ENCODE results near the gene GNG7.

DNA sequence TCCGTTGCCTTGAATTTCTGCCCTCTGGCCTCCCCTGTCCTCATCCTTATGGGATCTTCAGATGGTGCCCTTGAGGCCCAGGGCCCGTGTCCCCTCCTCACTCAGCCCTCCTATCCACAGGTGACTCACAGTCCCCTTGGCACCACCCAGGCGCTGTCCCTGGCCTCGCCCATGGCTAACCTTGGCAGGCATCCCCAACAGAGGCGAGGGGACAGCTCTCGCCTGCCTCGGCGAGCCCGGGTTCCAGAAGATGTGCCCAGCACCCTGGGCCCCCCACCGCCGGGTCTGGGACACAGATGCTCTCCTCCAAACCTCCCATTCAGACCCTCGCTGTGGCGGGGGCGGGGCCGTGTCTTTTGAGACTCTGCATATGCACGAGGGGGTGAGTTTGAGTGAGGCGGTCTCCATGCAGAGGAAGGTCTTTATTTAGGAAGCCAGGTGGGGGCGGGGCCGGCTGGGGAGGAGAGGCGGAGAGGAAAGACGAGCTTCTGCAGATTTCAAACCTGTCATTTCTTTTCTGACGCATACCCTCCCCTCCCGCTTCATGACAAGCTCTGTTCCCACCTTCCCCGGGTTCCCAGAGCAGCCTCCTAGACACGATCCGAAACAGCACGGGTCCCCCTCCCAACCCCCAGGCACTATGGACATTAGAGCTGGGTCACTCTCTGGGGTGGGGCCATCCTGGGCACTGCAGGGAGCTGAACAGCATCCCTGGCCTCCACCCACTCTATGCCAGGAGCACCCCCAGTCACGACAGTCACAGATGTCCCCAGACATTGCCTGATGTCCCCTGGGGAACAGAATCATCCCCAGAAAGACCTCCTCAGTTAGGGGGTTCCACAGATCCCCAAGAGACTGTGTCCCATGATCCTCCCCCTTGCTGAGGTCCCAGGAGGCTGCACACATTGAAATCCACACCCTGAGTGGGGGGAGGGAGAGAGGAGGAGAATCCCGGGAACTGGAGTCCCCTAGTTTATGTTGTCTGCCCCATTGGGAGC, 48.5 kb downstream of the GNG7 start:
- TF ChIP-seq EZH2 (IDR thresholded peaks at IDR 0.05; ENCODE audit: low read length, unreplicated experiment) (no peak), EZH2phosphoT487 (IDR thresholded peaks at IDR 0.05; ENCODE audit: borderline replicate concordance, low read length) (no peak)
- TF ChIP-seq, protein P1, sequence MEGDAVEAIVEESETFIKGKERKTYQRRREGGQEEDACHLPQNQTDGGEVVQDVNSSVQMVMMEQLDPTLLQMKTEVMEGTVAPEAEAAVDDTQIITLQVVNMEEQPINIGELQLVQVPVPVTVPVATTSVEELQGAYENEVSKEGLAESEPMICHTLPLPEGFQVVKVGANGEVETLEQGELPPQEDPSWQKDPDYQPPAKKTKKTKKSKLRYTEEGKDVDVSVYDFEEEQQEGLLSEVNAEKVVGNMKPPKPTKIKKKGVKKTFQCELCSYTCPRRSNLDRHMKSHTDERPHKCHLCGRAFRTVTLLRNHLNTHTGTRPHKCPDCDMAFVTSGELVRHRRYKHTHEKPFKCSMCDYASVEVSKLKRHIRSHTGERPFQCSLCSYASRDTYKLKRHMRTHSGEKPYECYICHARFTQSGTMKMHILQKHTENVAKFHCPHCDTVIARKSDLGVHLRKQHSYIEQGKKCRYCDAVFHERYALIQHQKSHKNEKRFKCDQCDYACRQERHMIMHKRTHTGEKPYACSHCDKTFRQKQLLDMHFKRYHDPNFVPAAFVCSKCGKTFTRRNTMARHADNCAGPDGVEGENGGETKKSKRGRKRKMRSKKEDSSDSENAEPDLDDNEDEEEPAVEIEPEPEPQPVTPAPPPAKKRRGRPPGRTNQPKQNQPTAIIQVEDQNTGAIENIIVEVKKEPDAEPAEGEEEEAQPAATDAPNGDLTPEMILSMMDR (conservative IDR thresholded peaks at IDR 0.05; ENCODE audit: low read depth, low read length) = no peak
